ENCODE results near the gene PACC1. TPM values are rescaled to one million over a fixed set of nuclear protein-coding genes. Genes with fewer than 3 reads are reported as not detected.

Gene PACC1
- total and polyA plus RNA-seq, 2 donors (not counting 3 experiments of a cell fraction or from before 2014, with no cell fraction given) = 21.0 to 22.3 TPM

- no peak overlapping the region for H3K4me3 ChIP-seq (replicated peaks in 1 of 3; ENCODE audit: insufficient read depth in 1 of 3, low read depth in 1 of 3, low read length in 3 of 3)
- H3K27ac ChIP-seq (ENCODE audit: insufficient read depth, low read depth, low read length) = no peak overlapping the region
- no peak overlapping the region for H3K4me2 ChIP-seq (ENCODE audit: insufficient read depth, low read length)
- BruUV-seq (replicated peaks) = no TSS peak
- FAIRE-seq (no peak), DNase-seq (ENCODE audit: low read depth, low spot score) (no peak)
- TF ChIP-seq POLR2AphosphoS5 (IDR thresholded peaks at IDR 0.05; ENCODE audit: insufficient read depth, low read depth, low read length) (no peak), CTCF (IDR thresholded peaks at IDR 0.05; ENCODE audit: extremely low read depth in 1 of 2, insufficient read depth in 1 of 2, low read depth in 1 of 2, low read length in 2 of 2) (no peak), POLR2A (IDR thresholded peaks at IDR 0.05; ENCODE audit: low read depth, low read length) (no peak), MYC (IDR thresholded peaks at IDR 0.05; ENCODE audit: low read depth, low read length) (no peak), GATA2 (IDR thresholded peaks at IDR 0.05; ENCODE audit: insufficient read depth, insufficient read length, low read depth, low read length) (no peak), FOS (IDR thresholded peaks at IDR 0.05; ENCODE audit: borderline replicate concordance, insufficient read depth, low read length) (no peak), EZH2 (IDR thresholded peaks at IDR 0.05; ENCODE audit: borderline replicate concordance, low read depth, low read length, severe bottlenecking) (no peak), JUN (IDR thresholded peaks at IDR 0.05; ENCODE audit: borderline replicate concordance, insufficient read depth, insufficient read length, low read depth) (no peak), MAX (IDR thresholded peaks at IDR 0.05; ENCODE audit: insufficient read depth, insufficient read length) (no peak)
- no peak overlapping the region for H2AFZ ChIP-seq (ENCODE audit: low read depth, low read length)
- H3K4me1 ChIP-seq (ENCODE audit: control insufficient read depth, extremely low read depth, insufficient read depth, low read length) = no peaks in the 10 kb centered on the region
- peaks cover 4% of the 10 kb centered on the region for H3K79me2 ChIP-seq (ENCODE audit: control insufficient read depth, insufficient read depth, low read length)
- POLR2A ChIA-PET = interaction anchor here (0.7 kb wide), 1 partner anchor 165 kb away, joined by 4 read pairs; no protein-coding TSS in a partner anchor
- H3K9ac ChIP-seq (replicated peaks; ENCODE audit: extremely low read depth, insufficient read depth, low read length) = no peak overlapping the region
- H3K36me3 ChIP-seq (ENCODE audit: control insufficient read depth in 2 of 2, extremely low read depth in 1 of 2, insufficient read depth in 2 of 2, low read length in 2 of 2) = no peaks in the 10 kb centered on the region
- CTCF ChIA-PET = interaction anchor here (0.8 to 1.0 kb wide), 2 partner anchors 11 to 15 kb away, joined by 3 to 6 read pairs; no protein-coding TSS in a partner anchor
- intact Hi-C loops (cut with micrococcal nuclease) = no loop called here
- H3K9me1 ChIP-seq (replicated peaks; ENCODE audit: control insufficient read depth, extremely low read depth, insufficient read depth, low read length) = no peaks in the 10 kb centered on the region
- H3K27me3 ChIP-seq (ENCODE audit: control insufficient read depth in 2 of 2, insufficient read depth in 2 of 2, low read length in 2 of 2) = no peaks in the 10 kb centered on the region
- H3K9me3 ChIP-seq (replicated peaks; ENCODE audit: control insufficient read depth, insufficient read depth, low read length) = no peaks in the 10 kb centered on the region
- dilution Hi-C loops (cut with MboI; ENCODE audit: extremely low pct_ligation_motif_present, low sequenced_read_pairs) = no loop called here
- H4K20me1 ChIP-seq (replicated peaks; ENCODE audit: control insufficient read depth, extremely low read depth, insufficient read depth, low read length) = no peaks in the 10 kb centered on the region
Observed at GRCh38 chr1:212326541-212326940, 88.1 kb downstream of the PACC1 start.
